Measurements from ENCODE around the gene CEMIP2.
"Not testable (repeated sequence)": the region's sequence is repeated elsewhere in the genome, so short reads cannot be mapped to it uniquely, and the experiment has no call there.

The CEMIP2 gene, protein sequence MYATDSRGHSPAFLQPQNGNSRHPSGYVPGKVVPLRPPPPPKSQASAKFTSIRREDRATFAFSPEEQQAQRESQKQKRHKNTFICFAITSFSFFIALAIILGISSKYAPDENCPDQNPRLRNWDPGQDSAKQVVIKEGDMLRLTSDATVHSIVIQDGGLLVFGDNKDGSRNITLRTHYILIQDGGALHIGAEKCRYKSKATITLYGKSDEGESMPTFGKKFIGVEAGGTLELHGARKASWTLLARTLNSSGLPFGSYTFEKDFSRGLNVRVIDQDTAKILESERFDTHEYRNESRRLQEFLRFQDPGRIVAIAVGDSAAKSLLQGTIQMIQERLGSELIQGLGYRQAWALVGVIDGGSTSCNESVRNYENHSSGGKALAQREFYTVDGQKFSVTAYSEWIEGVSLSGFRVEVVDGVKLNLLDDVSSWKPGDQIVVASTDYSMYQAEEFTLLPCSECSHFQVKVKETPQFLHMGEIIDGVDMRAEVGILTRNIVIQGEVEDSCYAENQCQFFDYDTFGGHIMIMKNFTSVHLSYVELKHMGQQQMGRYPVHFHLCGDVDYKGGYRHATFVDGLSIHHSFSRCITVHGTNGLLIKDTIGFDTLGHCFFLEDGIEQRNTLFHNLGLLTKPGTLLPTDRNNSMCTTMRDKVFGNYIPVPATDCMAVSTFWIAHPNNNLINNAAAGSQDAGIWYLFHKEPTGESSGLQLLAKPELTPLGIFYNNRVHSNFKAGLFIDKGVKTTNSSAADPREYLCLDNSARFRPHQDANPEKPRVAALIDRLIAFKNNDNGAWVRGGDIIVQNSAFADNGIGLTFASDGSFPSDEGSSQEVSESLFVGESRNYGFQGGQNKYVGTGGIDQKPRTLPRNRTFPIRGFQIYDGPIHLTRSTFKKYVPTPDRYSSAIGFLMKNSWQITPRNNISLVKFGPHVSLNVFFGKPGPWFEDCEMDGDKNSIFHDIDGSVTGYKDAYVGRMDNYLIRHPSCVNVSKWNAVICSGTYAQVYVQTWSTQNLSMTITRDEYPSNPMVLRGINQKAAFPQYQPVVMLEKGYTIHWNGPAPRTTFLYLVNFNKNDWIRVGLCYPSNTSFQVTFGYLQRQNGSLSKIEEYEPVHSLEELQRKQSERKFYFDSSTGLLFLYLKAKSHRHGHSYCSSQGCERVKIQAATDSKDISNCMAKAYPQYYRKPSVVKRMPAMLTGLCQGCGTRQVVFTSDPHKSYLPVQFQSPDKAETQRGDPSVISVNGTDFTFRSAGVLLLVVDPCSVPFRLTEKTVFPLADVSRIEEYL (N-terminal part only)

DNA sequence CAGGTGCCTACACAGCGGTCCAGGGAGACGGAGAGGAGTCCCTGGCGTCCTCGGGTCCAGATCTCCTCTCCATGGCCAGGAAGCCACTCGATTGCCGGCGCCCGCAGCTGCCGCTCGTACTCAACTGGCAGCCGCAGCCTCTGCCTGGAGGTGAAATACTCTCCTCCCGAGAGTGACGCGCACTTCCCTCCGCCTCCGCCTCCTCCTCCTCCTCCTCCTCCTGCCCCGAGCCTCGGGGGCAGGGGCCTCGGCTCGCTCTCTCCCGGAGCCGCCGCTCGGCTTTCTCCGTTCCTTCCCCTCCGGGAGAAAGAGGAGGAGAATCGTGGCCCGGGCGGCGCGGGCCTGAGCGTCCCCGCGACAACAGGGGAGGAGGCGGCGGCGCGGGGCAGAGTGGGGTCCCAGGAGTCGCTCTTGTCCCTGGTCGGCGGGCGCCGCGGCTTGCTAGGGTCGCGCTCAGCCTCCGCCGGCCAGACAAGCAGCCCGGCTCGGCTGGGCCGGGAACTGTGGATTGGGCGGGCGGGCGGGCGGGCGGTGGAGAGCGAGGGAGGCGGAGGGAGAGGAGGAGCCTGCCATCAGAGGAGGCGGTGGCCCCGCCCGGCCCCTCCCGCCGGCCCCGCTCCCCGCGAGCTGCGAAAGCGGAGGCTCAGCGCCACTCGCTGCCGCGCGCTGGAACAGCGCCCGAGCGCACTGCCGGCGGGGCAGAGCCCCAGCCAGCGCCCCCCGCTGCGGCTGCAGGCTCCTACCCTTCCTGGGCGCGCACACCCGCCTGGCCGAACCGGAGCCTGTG lies at the start of gene CEMIP2:
Gene CEMIP2, minus strand, starts transcription at position 126 of the 787 bp plus-strand sequence. CDS start 18,140 bp downstream, outside the sequence.
- DNase-seq, result peak in 50 of 51 donors; percentile 40 to 91 (median 80)

DNA sequence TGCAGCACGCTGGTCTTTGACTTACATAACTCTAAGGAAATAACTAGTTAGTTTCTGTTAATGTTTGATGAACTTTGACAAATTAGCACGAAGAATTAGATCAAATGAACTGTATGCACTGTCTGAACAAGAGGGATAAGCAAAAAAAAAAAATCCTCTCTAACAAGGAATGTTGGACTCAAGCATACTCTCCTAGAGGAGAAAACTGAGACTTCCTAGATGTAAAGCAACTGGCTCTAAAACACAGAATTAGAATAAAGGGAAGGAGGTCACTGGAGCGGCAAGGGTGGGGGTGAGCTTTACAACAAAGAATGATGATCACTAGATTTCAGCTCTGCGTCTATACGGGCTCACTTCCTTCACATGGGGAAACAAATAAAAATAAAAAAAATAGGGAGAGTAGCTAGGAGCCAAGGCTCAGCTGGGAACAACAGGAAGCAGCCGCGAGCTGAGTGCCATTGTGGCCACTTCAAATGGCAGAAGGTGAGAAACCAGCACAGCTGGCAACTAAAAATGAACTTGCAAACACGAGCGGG lies 48.7 kb upstream of the CEMIP2 start:
- DNase-seq, result no peak

DNA sequence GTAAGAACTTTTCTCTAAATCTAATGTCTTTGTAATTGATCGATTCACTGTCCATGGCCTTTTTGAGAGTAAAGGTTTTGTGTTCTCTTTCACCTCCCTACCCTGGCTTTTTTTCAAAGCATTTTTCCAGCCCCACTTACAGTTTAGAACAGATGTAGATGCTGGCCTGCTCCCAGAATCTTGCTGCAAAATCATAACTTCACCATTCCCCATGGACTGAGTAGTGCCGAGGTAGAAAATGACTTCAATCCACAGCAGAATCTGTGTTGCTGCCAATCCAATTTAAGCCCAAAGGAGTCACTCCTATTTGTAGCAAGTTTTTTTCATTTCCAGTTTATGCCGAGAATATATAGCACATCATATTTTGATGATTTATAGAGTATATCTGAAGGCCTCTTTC lies 46.5 kb upstream of the CEMIP2 start:
- no peak for DNase-seq

DNA sequence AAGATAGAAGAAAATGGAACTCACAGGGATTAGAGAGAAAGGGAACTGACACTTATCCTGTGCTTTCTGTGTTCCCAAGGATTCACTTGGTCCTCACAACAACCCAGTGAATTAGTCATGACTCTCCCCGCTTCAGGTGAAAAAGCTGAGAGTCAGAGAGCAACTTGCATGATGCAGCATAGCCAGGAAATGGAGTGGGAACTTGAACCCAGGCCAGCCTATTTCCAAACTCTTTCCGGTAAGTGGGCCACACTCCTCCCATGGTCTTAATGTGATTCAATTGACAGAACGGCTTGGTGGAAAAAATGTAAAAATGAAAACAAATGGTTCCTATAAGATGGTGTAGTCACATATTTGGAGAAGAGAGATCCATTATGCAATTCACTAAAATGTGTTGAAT lies 45.9 kb upstream of the CEMIP2 start:
- DNase-seq, result no peak

DNA sequence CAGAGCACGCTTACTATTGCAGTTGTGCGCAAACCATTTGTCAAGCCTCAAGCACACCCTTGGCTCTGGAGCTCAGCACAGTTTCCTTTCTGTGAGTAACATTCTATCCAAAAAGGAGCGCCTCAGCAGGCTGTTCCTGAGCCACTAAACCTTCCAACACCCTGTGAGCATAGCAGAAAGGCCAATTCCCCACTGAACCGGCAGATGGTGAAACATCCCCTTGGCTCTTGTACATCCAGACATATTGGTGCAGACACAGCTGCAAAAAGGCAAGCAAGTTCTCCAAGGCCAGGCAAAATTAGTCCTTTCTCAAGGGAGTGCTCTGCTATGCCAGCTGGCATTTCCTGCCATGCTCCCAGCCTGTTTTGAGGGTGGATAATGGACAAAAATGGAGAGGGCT lies 44.1 kb upstream of the CEMIP2 start:
- peak in 39 of 51 donors; percentile 3 to 75 (median 38) for DNase-seq

DNA sequence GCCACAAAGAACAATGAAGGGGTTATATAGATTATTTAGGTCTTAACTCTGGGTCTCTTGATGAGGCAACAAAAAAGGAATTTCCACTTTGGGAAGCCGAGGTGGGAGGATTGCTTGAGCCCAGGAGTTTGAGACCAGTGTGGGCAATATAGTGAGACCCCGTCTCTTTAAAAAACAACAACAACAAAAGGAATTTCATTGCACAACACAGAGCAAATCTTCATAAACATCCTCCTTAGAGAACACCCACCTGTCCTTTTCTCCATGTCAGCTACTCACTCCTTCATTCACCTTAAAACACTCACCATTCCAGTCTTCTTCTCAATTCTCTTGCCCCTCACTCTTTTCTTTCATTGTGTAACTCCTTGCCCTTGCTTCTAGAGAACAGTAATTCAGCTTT lies 39.8 kb upstream of the CEMIP2 start:
- no peak for DNase-seq

DNA sequence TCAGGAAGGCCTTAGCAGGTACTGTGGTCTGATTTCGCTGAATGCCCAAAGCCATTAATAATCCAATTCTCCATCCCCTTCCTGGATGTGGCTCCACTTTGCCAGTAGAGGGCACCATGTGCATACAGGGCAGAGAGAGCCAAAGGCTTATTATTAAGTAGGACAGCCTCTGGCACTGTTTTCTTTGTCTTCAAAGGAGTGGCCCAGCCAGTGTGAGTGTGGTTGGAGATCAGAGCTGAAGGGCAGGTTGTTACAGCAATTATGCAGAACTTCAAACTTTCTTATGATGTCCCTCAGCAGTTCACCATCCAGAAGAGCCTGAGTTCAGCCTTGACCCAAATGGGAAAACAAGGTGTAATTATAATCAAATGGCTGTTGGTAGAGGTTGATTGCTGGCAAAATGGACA lies 38.6 kb upstream of the CEMIP2 start:
- DNase-seq, result peak in 40 of 51 donors; percentile 3 to 75 (median 24)

DNA sequence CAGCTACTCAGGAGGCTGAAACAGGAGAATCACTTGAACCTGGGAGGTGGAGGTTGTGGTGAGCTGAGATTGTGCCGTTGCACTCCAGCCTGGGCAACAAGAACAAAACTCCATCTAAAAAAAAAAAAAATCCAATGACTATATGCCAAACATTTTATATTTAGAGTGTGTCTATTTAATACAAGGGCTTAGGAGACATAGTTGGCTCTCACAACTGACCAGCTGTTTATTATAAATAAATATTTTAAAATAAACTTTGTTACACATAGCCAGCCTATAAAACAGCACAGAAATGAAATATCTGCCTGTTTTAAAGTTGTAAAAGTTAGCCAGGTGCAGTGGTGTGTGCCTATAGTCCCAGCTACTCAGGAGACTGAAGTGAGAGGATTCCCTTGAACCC lies 36.8 kb upstream of the CEMIP2 start:
- DNase-seq, result not testable (repeated sequence)

DNA sequence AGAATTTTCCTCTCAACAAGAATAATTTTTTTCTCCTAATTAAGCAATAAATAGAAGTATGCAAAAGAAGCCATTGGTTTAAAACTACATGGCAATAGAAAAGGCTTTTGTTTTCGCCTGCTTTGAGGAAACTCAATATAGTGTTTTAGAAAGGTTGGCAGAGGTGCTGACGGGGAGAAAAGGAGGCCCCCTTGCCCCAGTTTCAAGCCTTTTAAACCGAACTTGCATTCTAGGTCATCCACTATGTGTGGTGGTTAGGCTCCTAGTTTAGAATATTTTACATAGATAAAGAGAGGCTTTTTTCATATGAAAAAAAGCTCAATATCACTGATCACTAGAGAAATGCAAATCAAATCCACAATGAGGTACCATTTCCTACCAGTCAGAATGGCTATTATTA lies 33.5 kb upstream of the CEMIP2 start:
- no peak for DNase-seq

DNA sequence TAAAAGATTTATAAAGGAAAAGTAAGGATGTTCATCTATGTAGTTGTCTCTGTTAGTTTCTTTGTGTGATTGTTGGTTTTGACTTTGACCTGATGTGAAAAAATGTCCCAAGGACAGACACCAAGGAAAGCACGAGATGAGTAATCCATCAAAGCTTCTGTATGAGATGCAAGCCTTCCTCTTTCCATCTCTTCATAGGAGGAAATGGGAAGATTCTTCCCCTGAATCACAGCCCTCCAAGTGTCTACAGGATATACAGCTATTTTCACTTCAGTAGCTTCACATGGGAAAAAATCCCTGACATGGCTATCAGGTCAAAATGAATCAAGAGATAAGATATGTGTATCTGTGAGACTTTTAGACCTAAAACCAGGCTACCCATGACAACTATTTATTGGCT lies 29.0 kb upstream of the CEMIP2 start:
- DNase-seq, result no peak

DNA sequence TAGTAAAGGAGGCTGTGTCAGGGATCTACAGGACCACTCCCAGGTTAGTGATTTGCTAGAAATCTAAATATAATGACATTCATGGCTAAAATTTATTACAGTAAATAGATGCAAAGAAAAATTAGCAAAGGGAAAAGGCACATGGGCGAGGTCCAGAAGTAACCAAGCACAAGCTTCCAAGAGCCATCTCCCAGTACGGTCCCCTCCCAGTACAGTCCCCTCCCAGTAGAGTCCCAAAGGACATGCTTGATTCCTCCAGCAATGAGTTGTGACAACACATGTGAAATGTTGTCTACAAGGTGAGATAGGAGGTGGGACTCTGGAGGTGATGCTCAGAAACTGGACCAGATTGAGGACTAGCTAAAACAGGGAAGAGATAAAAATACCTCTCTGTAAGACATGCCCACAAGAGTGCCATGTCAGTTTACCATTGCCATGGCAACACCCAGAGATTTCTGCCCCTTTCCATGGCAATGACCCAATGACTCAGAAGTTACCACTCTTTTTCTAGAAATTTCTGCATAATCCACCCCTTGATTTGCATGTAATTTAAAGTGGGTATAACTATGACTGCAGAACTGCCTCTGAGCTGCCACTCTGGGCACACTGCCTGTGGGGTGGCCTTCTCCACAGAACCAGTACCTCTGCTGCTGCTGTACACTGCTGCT lies 27.9 kb upstream of the CEMIP2 start:
- DNase-seq, result no peak

DNA sequence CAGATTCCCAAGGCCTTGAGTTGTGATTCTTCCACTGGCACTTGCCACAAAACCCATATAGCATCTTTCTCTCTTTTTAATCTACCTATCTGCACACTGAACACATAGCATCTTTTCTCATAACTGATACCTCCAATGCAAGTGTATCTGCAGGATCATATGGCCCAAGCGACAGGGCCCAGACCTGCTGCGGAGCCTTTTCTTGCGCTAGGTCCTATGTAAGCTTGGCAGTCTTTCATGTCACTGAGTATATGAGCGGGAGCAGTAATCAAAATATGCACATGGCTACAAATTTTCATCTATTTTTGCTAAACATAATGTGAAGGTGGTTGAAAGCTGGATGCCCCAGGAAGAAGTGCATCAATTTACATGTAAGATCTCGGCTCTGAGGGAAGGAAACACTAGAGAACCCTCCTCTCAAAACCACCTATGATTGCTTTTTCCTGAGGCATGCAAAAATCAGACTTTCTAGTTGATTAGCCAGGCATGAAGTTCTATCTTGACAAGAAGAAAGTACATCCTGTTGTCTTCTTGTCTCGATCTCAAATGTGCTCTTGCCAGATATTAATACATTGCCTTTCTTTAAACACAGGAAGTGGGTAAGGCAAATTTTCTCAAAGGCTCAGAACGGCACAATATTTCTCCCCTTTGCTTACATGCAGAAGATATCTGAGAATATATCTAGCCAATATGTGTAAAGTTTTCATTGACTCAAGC lies 26.9 kb upstream of the CEMIP2 start:
- no peak for DNase-seq

DNA sequence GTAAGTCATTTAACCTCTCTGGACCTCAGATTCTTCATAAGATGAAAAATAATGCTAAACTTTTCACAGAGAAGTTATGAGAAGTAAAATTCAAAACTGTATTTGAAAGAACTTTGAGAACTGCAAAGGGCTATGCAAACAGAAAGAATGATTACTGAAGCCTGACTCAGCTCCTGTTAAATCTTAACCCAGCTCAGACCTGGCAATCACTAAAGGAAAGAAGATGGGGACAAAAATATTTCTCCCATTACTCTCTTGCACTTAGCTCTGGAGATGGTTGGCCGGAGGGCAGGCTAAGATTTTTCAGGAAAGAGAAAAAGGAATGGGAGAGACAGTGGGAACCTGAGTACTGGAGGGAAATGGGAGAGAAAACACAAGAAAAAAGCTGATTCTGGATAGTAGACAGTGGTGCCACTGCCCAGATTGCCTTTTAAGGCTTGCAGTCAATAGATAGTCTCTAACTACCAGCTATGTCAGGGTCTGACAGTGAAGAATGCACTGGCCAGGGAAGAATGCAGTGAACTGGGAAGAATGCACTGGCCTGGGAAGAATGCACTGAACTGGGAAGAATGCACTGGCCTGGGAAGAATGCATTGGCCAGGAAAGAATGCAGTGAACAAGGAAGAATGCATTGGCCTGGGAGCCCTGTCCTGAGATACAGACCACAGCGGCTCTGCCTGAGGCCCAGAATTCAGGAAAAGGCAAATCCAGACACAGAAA lies 25.2 kb upstream of the CEMIP2 start:
- no peak for DNase-seq

DNA sequence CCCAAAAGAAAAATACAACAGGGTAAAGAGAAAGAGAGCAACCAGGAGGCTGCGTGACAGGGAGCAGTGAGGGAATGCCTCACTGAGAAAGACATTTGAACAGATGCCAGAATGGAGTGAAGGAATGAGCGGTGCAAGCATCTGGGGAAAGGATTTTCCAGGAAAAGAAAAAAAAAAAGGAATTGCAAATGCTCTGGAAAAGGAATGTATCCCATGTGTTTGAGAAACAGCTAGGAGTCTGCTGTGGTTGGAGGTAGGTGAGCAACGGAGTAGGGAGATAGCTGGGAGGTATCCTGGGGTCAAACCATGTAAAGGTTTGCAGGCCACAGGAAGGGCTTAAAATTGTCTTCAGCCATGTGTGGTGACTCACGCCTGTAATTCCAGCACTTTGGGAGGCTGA lies 23.6 kb upstream of the CEMIP2 start:
- DNase-seq, result no peak

DNA sequence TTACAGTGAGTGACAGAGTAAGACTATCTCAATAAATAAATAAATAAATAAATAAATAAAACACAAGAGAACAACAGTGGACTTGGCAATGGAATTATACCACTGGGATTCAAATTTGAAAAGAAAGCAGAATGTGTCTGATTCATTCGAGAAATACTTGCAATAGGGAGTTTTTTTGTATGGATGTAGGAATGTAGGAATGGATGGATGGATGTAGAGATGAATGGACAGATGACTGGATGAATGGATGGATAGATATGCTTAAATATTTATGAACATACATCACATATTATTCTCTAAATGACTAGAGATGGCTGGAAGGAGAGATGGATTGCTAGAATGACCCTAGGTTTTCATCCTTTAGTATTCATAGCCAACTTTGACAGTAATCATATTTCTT lies 22.0 kb upstream of the CEMIP2 start:
- DNase-seq, result no peak

DNA sequence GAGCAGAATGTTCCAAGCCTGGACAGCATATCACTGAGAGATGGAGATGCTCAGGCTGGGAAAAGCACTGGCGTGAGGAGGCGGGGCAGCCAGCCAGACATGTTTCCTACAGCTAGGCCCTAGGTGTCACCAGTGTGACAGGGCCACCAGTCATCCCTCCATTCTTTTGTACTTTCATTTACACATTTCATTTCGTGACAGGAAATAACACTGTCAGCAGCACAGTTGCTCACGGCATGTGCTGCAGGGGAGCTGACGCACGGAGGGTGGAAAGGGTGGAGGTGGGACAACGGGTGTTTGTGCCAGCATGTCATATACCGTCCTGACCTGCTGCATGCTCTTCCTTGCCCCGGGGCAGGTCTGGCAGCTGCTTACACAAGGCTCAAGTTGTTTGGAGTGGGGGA lies 14.8 kb upstream of the CEMIP2 start:
- peak in 1 of 51 donors; percentile 17 for DNase-seq

DNA sequence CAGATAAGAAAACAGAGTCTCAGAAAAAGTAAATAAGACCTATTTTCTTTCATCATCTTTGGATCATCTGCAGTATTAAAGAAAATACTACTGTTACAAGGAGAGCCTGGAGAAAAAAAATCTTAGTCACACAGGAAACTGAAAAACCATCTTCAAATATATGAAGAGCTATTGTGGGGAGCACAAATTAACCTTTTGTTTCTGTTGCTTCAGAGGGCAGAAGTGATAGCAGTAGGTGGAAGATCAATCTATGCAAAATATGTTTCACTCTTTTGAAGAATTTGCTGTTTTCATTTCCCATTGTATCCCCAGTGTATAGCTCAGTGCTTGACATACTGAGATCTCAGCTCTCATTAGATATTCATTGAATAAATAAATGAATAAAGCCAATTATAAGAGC lies 13.1 kb upstream of the CEMIP2 start:
- DNase-seq, result no peak

DNA sequence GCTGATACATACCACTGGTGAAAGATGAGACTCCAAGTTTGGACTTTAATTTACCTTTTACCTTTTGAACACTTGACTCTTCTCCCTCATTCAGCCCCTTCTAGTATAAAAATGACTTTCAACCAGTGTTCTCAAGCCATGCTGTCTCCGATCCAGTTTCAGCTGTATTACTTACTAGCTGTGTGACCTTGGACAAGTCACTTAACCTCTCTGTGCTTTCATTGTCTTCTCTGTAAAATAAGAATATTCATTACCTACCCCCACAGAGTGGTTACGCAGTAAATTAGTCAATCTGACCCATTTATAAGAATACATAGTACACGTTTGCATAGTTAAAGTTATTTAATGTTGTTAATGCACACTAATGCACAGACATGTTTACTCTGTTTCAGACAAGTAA lies 12.6 kb upstream of the CEMIP2 start:
- no peak for DNase-seq

DNA sequence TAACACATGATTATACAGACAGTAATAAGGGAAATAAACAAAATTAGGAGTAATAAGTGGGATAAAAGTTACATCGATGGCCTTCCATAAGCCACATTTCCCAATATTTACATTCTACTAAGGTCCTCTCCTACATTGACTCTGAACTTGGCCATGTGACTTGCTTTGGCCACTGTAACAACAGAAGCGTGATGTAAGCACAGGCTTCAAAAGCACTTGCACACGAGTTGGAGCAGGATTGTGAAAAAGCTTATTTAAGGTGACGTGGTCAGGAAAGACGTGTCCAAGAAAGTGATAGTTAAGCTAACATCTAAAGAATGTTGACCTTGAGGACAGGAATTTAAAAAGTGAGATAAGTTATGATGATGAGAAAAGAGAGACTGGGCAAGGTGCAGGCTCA lies 9.8 kb upstream of the CEMIP2 start:
- no peak for DNase-seq

All from hypothalamus (tissue), 51 donors.